Bronchial epithelial cell (primary cell): ENCODE measurements around the gene TMED1. TPM values are rescaled to one million over a fixed set of nuclear protein-coding genes. Genes with fewer than 3 reads are reported as not detected.

ENCODE experiments used
- DNase-seq: peaks from one replicate; pipeline ENCODE4 v3.0.0-alpha.2; 2010; ENCODE audit warnings: low read depth
- FAIRE-seq: peaks from 2 replicates; lab custom pipeline; 2011; peaks lifted over from hg19 to GRCh38; lab: Jason Lieb, UNC
- H3K27me3 ChIP-seq: 2 replicates; pipeline ENCODE4 v1.5.1; 2011; ENCODE audit warnings: low read length; ENCODE audit not compliant: control insufficient read depth, insufficient read depth
- H3K36me3 ChIP-seq: 2 replicates; pipeline ENCODE4 v1.5.1; 2011; ENCODE audit warnings: low read length; ENCODE audit not compliant: control insufficient read depth, insufficient read depth
- H3K4me3 ChIP-seq: 2 replicates; pipeline ENCODE4 v1.5.1; 2011; ENCODE audit warnings: mild to moderate bottlenecking, low read depth, low read length, control low read depth
- CTCF ChIP-seq: IDR thresholded peaks from 2 replicates; pipeline ENCODE4 v1.5.1; 2011; ENCODE audit warnings: mild to moderate bottlenecking, moderate library complexity, low read length, control low read depth, inconsistent platforms; ENCODE audit not compliant: insufficient read depth, severe bottlenecking
- total RNA-seq: library from RNA; depleted of rRNA; stranded (reverse); fragments of >200 nt; gene quantifications from 2 replicates; pipeline ENCODE4 v1.2.1, GENCODE V29; 2014

TMED1 gene
- total RNA-seq, 1 donor from 2014 or later = 45.3 TPM

- no peaks in the 10 kb centered on the region for H3K27me3 ChIP-seq
- DNase-seq = no peak
- no peak for TF ChIP-seq CTCF
- no peak overlapping the region for H3K4me3 ChIP-seq
- H3K36me3 ChIP-seq = peaks cover 21% of the 10 kb centered on the region
- no peak for FAIRE-seq
Measured at GRCh38 chr19:10789866-10790265, 46.1 kb downstream of the TMED1 start.

GRCh38 chr19:10788146-10788545 is 47.9 kb downstream of the TMED1 start:
- TF ChIP-seq CTCF = no peak
- Histone ChIP-seq H3K27me3 (no peaks in the 10 kb centered on the region), H3K4me3 (no peak overlapping the region), H3K36me3 (peaks cover 24% of the 10 kb centered on the region)
- FAIRE-seq (no peak), DNase-seq (no peak)

GRCh38 chr19:10784257-10784656 is 51.8 kb downstream of the TMED1 start:
- Histone ChIP-seq H3K36me3 (peaks cover 24% of the 10 kb centered on the region), H3K4me3 (no peak overlapping the region), H3K27me3 (no peaks in the 10 kb centered on the region)
- no peak for TF ChIP-seq CTCF
- DNase-seq (no peak), FAIRE-seq (no peak)

DNA sequence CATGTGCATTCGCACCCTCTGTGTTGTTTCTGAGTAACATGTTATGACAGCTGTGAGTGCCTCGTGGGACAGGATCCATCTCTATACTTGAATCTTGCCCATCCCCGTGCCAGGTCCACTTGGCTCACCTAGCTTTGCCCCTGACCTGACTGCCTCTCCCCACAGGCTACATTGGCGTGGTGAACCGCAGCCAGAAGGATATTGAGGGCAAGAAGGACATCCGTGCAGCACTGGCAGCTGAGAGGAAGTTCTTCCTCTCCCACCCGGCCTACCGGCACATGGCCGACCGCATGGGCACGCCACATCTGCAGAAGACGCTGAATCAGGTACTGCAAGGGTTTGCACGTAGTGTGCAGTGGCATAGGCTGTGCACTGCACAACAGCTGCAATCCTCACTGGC is 53.2 kb downstream of the TMED1 start:
- TF ChIP-seq CTCF = no peak
- Histone ChIP-seq H3K27me3 (no peaks in the 10 kb centered on the region), H3K4me3 (no peak overlapping the region), H3K36me3 (peaks cover 22% of the 10 kb centered on the region)
- DNase-seq (no peak), FAIRE-seq (no peak)

Other genes starting within 250 kb of the TMED1 start
- gene AP1M2, start 248.9 kb downstream of the TMED1 start, total RNA-seq = 114 and 135 TPM in 2 replicates
- 18.7 and 36.0 TPM in 2 replicates for gene SLC44A2, start 210.7 kb downstream of the TMED1 start, total RNA-seq
- gene ILF3, start 181.9 kb downstream of the TMED1 start, total RNA-seq = 85.8 and 97.4 TPM in 2 replicates
- gene QTRT1, start 134.8 kb downstream of the TMED1 start, total RNA-seq = 18.8 and 32.9 TPM in 2 replicates
- 68.4 and 89.7 TPM in 2 replicates for gene DNM2, start 118.1 kb downstream of the TMED1 start, total RNA-seq
- 0.26 and 0.38 TPM in 2 replicates for gene C19orf38, start 12.2 kb upstream of the TMED1 start, total RNA-seq
- 9.2 and 14.3 TPM in 2 replicates for gene CARM1, start 35.3 kb upstream of the TMED1 start, total RNA-seq
- 110 and 144 TPM in 2 replicates for gene YIPF2, start 92.4 kb upstream of the TMED1 start, total RNA-seq
- gene TIMM29, start 92.6 kb upstream of the TMED1 start, total RNA-seq = 37.5 and 42.1 TPM in 2 replicates
- 49.2 and 68.6 TPM in 2 replicates for gene SMARCA4, start 124.8 kb upstream of the TMED1 start, total RNA-seq